Measurements from ENCODE around the gene ULBP1.
"Not testable (repeated sequence)": the region's sequence is repeated elsewhere in the genome, so short reads cannot be mapped to it uniquely, and the experiment has no call there.

The ULBP1 gene

DNA sequence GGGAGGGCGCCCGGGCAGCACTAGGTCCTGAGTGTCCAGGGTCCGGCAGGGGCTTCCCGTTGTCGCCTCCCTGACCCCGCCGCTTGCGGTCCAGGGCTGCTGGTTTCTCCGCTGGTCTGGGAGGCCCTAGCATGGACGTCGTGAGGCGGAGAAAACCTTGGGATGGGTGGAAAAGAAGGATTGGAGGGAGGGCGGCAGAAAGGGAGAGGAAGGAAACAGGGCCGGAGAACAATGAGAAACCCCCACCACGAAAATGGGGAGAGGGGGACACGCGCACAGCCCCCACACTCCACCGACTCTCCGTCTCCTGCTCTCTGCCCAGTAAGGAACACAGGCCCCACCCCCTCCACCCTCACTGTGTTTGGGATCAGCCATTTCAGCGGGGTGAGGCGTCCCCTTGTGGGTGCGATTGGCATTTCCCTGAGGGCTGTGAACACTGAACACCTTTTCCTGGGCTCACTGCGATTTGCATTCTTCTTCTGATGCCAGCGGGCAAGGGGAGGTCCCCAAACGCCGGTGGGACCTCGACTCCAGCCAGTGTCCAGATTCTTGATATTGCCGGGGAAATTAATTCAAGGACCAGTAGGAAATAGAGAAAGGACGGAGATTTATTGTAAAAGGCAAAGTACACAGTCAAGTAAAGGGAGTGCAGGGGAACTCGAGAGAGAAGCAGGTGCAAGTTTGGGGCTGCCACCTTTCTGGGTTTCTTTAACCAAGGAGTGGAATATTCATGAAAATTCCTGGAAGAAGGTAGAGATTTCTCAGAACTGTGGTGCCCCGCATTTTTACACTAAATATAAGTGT lies 37.6 kb upstream of the ULBP1 start:
- DNase-seq (ENCODE audit: low spot score) = no peak

GRCh38 chr6:149927025-149927424 lies 36.7 kb upstream of the ULBP1 start:
- DNase-seq (ENCODE audit: low spot score) = not testable (repeated sequence)

More for the DNA sequence above, 37.6 kb upstream of the ULBP1 start:
- TF ChIP-seq, protein P1, sequence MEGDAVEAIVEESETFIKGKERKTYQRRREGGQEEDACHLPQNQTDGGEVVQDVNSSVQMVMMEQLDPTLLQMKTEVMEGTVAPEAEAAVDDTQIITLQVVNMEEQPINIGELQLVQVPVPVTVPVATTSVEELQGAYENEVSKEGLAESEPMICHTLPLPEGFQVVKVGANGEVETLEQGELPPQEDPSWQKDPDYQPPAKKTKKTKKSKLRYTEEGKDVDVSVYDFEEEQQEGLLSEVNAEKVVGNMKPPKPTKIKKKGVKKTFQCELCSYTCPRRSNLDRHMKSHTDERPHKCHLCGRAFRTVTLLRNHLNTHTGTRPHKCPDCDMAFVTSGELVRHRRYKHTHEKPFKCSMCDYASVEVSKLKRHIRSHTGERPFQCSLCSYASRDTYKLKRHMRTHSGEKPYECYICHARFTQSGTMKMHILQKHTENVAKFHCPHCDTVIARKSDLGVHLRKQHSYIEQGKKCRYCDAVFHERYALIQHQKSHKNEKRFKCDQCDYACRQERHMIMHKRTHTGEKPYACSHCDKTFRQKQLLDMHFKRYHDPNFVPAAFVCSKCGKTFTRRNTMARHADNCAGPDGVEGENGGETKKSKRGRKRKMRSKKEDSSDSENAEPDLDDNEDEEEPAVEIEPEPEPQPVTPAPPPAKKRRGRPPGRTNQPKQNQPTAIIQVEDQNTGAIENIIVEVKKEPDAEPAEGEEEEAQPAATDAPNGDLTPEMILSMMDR (IDR thresholded peaks at IDR 0.05; ENCODE audit: extremely low read depth, missing control alignments) = peak; percentile 24

DNA sequence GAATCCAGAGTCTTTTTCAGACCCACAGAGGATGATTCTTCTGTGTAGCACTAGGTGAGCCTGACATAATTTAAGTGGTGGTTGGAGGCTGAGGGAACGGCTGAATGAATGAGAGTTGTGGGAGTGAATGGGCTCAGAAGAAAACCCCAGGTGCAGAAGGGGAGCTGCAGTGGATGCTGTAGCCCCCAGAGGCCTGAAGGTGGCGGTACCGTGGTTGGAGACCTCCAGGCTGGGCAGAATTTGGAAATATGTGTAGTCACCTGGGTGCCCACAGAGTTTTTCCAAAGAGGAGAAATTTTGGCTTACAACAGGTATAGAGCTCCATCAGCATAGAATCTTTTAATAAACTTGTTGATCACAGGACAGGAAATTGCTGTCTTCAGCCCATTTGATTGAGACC lies 34.3 kb upstream of the ULBP1 start:
- TF ChIP-seq, protein P1 (IDR thresholded peaks at IDR 0.05; ENCODE audit: extremely low read depth, missing control alignments) = no peak
- DNase-seq (ENCODE audit: low spot score) = no peak

DNA sequence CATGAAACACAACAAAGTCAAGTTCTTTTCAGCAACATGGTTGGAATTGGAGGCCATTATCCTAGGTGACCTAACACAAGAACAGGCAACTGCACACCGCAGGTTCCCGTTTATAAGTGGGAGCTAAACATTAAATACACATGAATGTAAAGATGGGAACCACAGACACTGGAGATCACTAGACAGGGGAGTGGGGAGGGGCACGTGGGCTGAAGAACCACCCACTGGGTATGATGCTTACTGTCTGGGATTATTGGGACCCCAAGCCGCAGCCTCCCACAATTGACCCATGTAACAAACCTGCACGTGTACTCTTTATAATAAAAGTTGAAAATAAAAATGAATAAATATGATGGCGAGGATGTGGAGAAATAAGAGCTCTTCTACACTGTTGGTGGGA lies 32.2 kb upstream of the ULBP1 start:
- no peak for DNase-seq (ENCODE audit: low spot score)
- TF ChIP-seq, protein P1 (IDR thresholded peaks at IDR 0.05; ENCODE audit: extremely low read depth, missing control alignments) = no peak

- TF ChIP-seq, protein P1 (IDR thresholded peaks at IDR 0.05; ENCODE audit: extremely low read depth, missing control alignments) = no peak
- DNase-seq (ENCODE audit: low spot score) = no peak
Measured at GRCh38 chr6:149933036-149933435, 30.7 kb upstream of the ULBP1 start.

DNA sequence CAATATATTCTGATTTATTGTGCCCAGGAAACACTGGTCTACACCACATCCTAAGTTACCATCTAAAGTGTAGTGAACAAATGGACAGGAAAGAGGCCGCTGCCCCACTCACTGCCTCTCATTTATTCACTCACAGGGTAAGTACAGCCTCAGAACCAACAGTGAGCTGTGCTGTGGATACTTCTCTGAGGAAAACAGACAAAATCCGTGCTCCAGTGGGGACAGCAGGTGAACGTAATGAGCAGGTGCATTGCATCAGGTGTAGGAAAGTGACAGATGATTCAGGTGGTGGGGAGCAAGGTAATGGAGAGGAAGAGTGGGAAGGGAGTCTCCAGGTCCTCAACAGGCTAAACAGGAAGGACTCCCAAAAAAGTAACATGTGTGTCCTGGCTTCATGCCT lies 30.3 kb upstream of the ULBP1 start:
- peak; percentile 3 for DNase-seq (ENCODE audit: low spot score)
- TF ChIP-seq, protein P1 (IDR thresholded peaks at IDR 0.05; ENCODE audit: extremely low read depth, missing control alignments) = no peak

DNA sequence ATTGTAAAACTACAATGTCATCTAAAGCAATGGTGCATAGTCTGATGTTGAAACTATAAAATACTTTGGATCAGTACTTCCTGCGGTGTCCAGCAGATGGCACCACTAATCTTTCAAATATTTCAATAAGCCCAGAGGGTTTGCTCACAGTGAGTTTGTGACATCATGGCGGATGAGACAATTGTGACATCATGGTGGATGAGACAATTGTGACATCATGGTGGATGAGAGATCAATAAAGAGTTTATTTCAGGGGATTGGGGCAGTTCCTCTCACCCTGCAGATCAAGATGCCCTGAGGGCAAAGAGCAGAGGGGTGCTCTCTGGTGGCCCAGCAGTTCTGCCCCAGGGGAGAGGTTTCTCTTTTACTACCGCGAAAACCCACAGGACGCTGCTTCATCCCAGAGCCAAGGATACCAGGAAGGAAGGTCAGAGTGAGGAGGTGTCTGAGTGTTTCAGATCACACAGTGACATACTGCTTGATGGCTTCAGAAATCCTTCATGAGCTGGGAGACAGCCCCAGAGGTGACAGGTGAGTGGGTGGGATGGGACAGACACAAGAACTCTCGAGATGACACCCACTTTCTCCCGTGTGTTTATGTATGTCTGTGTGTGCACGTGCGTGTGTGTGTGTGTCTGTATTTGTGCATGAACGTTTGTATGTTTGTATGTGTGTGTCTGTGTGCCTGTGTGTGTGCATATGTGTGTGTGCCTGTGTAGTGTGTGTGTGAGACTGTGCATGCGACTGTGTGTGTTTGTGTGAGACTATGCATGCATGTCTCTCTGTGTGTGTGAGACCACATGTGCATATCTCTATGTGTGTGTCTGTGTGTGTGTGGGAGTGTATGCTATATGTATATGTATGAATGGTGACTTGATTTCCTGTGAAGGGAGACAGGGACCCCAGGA lies 29.2 kb upstream of the ULBP1 start:
- DNase-seq (ENCODE audit: low spot score) = peak; percentile 61
- TF ChIP-seq, protein P1 (IDR thresholded peaks at IDR 0.05; ENCODE audit: extremely low read depth, missing control alignments) = peak; percentile 58

Data from GM20000 (cell line).